Neural cell (in vitro differentiated cells): Measurements from ENCODE around the gene IFNL3. TPM values are rescaled to one million over a fixed set of nuclear protein-coding genes. Genes with fewer than 3 reads are reported as not detected.

Experiments
- H2AFZ ChIP-seq: fragments of 200-600, 300-800 bp; sonication (generic), shearing (Covaris generic); 2 replicates; pipeline ENCODE4 v1.6.0; 2014; ENCODE audit warnings: low read depth, mild to moderate bottlenecking, antibody characterized with exemption, low read length, moderate library complexity
- H3F3A ChIP-seq: fragments of 200-600 bp; shearing (Covaris generic); 2 replicates; pipeline ENCODE4 v1.6.1; 2016; ENCODE audit warnings: mild to moderate bottlenecking, moderate library complexity, mixed read lengths, antibody characterized with exemption, low read length; ENCODE audit not compliant: insufficient read depth, poor library complexity, severe bottlenecking
- H3K27ac ChIP-seq: fragments of 200-600, 300-800 bp; sonication (generic), shearing (Covaris generic); 2 replicates; pipeline ENCODE4 v1.5.1; 2014; ENCODE audit warnings: mild to moderate bottlenecking, low read length, moderate library complexity
- H3K27me3 ChIP-seq: fragments of 300-800, 200-600 bp; sonication (generic), shearing (Covaris generic); 2 replicates; pipeline ENCODE4 v1.6.0; 2014; ENCODE audit warnings: mild to moderate bottlenecking, low read depth, low read length, moderate library complexity; ENCODE audit not compliant: insufficient read depth
- H3K36me3 ChIP-seq: fragments of 300-800, 200-600 bp; sonication (generic), shearing (Covaris generic); 2 replicates; pipeline ENCODE4 v1.5.1; 2014; ENCODE audit warnings: mild to moderate bottlenecking, antibody characterized with exemption, low read length, moderate library complexity; ENCODE audit not compliant: insufficient read depth
- H3K4me2 ChIP-seq: fragments of 300-800, 200-600 bp; sonication (generic), shearing (Covaris generic); 2 replicates; pipeline ENCODE4 v1.6.0; 2014; ENCODE audit warnings: mild to moderate bottlenecking, low read length
- H3K4me3 ChIP-seq: fragments of 300-800, 200-600 bp; sonication (generic), shearing (Covaris generic); 2 replicates; pipeline ENCODE4 v1.5.1; 2014; ENCODE audit warnings: mild to moderate bottlenecking, low read length, moderate library complexity
- H3K79me2 ChIP-seq: fragments of 200-600 bp; shearing (Covaris generic); replicated peaks from 2 replicates; pipeline ENCODE4 v1.6.0; 2014; ENCODE audit warnings: mild to moderate bottlenecking, low read length, moderate library complexity; ENCODE audit not compliant: insufficient read depth
- H3K9ac ChIP-seq: fragments of 300-800, 200-600 bp; sonication (generic), shearing (Covaris generic); 2 replicates; pipeline ENCODE4 v1.6.1; 2016; ENCODE audit warnings: mild to moderate bottlenecking, low read length, mixed read lengths
- H3K9me2 ChIP-seq: fragments of 200-600 bp; shearing (Covaris generic); 2 replicates; pipeline ENCODE4 v1.6.1; 2016; ENCODE audit warnings: mild to moderate bottlenecking, low read length, mixed read lengths; ENCODE audit not compliant: insufficient read depth
- H3K9me3 ChIP-seq: fragments of 200-600, 300-800 bp; sonication (generic), shearing (Covaris generic); 2 replicates; pipeline ENCODE4 v1.6.1; 2016; ENCODE audit warnings: mild to moderate bottlenecking, mixed run types, low read length, moderate library complexity, mixed read lengths
- H4K20me1 ChIP-seq: fragments of 200-600 bp; shearing (Covaris generic); 2 replicates; pipeline ENCODE4 v1.6.1; 2016; ENCODE audit warnings: mild to moderate bottlenecking, mixed run types; ENCODE audit not compliant: insufficient read depth
- CTCF ChIP-seq: fragments of 450-650 bp; IDR thresholded peaks from 2 replicates; pipeline ENCODE4 v1.5.1; 2014; ENCODE audit warnings: antibody characterized with exemption, mild to moderate bottlenecking, moderate library complexity; ENCODE audit not compliant: poor library complexity, severe bottlenecking
- EP300 ChIP-seq: fragments of 450-650 bp; conservative IDR thresholded peaks from 2 replicates; pipeline ENCODE4 v1.6.1; 2014; ENCODE audit warnings: antibody characterized with exemption, mild to moderate bottlenecking, moderate library complexity; ENCODE audit not compliant: poor library complexity, severe bottlenecking
- EZH2 ChIP-seq: fragments of 200-600, 300-800 bp; shearing (Covaris generic), sonication (generic); IDR thresholded peaks from 2 replicates; pipeline ENCODE4 v1.6.1; 2014; ENCODE audit warnings: antibody characterized with exemption, low read length, borderline replicate concordance, mild to moderate bottlenecking; ENCODE audit not compliant: insufficient read depth, poor library complexity, severe bottlenecking
- MXI1 ChIP-seq: fragments of 450-650 bp; conservative IDR thresholded peaks from 2 replicates; pipeline ENCODE4 v1.6.1; 2014; ENCODE audit warnings: antibody characterized with exemption, mild to moderate bottlenecking; ENCODE audit not compliant: poor library complexity, severe bottlenecking
- POLR2AphosphoS5 ChIP-seq: IDR thresholded peaks from 2 replicates; pipeline ENCODE4 v1.6.1; 2012
- RAD21 ChIP-seq: fragments of 450-650 bp; conservative IDR thresholded peaks from 2 replicates; pipeline ENCODE4 v1.6.1; 2014; ENCODE audit warnings: antibody characterized with exemption, mild to moderate bottlenecking, moderate library complexity
- REST ChIP-seq: IDR thresholded peaks from 2 replicates; pipeline ENCODE4 v1.6.1; 2012; ENCODE audit warnings: borderline replicate concordance
- SMC3 ChIP-seq: fragments of 450-650 bp; conservative IDR thresholded peaks from 2 replicates; pipeline ENCODE4 v1.6.1; 2014; ENCODE audit warnings: antibody characterized with exemption, mild to moderate bottlenecking, moderate library complexity; ENCODE audit not compliant: poor library complexity
- TAF1 ChIP-seq: IDR thresholded peaks from 2 replicates; pipeline ENCODE4 v1.6.1; 2012; ENCODE audit warnings: low read depth
- polyA plus RNA-seq: library from polyadenylated mRNA; depleted of rRNA; stranded (reverse); fragments of >200 nt; gene quantifications from 2 replicates; pipeline ENCODE4 v1.2.3, GENCODE V29; 2014

Gene IFNL3
- polyA plus RNA-seq, 1 donor from 2014 or later = not detected

DNA sequence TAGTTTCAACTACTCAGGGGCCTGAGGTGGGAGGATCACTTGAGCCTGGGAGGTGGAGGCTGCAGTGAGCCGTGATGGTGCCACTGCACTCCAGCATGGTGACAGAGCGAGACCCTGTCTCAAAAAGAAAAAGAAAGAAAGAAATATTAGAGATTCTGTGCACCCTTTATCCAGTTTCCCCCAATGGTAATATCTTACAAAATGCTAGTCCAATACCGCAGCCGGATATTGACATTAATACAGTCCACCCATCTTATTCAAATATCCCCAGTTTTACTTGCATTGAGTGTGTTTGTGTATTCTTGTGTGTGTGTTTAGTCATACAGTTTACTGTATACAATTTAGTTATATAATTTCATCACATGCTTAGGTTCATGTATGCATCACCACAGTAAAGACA lies 12.4 kb upstream of the IFNL3 start:
- Histone ChIP-seq H3K9me3 (no peaks in the 10 kb centered on the region), H2AFZ (no peak overlapping the region), H3F3A (no peaks in the 10 kb centered on the region), H3K9ac (no peak overlapping the region), H3K27ac (no peak overlapping the region), H3K27me3 (peaks cover 8% of the 10 kb centered on the region), H3K79me2 (no peaks in the 10 kb centered on the region), H3K9me2 (no peaks in the 10 kb centered on the region), H4K20me1 (no peaks in the 10 kb centered on the region), H3K4me3 (no peak overlapping the region), H3K36me3 (no peaks in the 10 kb centered on the region), H3K4me2 (no peak overlapping the region)
- TF ChIP-seq CTCF (no peak), POLR2AphosphoS5 (no peak), REST (no peak), TAF1 (no peak)

GRCh38 chr19:39254531-39255345 lies 9.9 kb upstream of the IFNL3 start:
- no peaks in the 10 kb centered on the region for H4K20me1 ChIP-seq
- H3K9ac ChIP-seq = no peak overlapping the region
- no peak overlapping the region for H3K4me2 ChIP-seq
- H3K9me2 ChIP-seq = no peaks in the 10 kb centered on the region
- H3F3A ChIP-seq = no peaks in the 10 kb centered on the region
- H3K27me3 ChIP-seq = peaks cover under 1% of the 10 kb centered on the region
- H3K4me3 ChIP-seq = no peak overlapping the region
- TF ChIP-seq MXI1 (no peak), EZH2 (no peak), CTCF (no peak), REST (no peak), TAF1 (no peak), SMC3 (no peak), RAD21 (no peak), POLR2AphosphoS5 (no peak), EP300 (no peak)
- no peak overlapping the region for H3K27ac ChIP-seq
- H2AFZ ChIP-seq = no peak overlapping the region
- H3K9me3 ChIP-seq = no peaks in the 10 kb centered on the region
- H3K36me3 ChIP-seq = no peaks in the 10 kb centered on the region
- H3K79me2 ChIP-seq = no peaks in the 10 kb centered on the region
